Esophagus squamous epithelium (tissue), 5 donors: ENCODE data around the gene UNKL. TPM values are rescaled to one million over a fixed set of nuclear protein-coding genes. Genes with fewer than 3 reads are reported as not detected.
A peak's percentile ranks its signal among the peaks of the same experiment; 100 is the strongest.

ENCODE experiments used
- DNase-seq: peaks from one replicate; lab custom pipeline; 2025; lab: John Stamatoyannopoulos, UW
- H3K27ac ChIP-seq, 4 donors: fragments of 200-600 bp; sonication (generic); one replicate each; pipeline ENCODE4 v1.5.1; 2016 to 2019; ENCODE audit warnings: mild to moderate bottlenecking in 1 of 4
- H3K27me3 ChIP-seq, 4 donors: fragments of 200-600 bp; sonication (generic); 1 replicate in 3 of 4; 2 replicates in 1 of 4; pipeline versions ENCODE4 v1.5.1 to v1.6.0; 2017 to 2021; ENCODE audit warnings: antibody characterized with exemption in 1 of 4
- H3K36me3 ChIP-seq, 3 donors: fragments of 200-600 bp; sonication (generic); one replicate each; pipeline ENCODE4 v1.5.1; 2016 to 2019
- H3K4me1 ChIP-seq, 3 donors: fragments of 200-600 bp; sonication (generic); one replicate each; pipeline ENCODE4 v1.5.1; 2017 to 2019
- H3K4me3 ChIP-seq, 4 donors: fragments of 200-600 bp; sonication (generic); 1 replicate in 3 of 4; 2 replicates in 1 of 4; pipeline ENCODE4 v1.5.1; 2016 to 2019; ENCODE audit warnings: mild to moderate bottlenecking in 2 of 4, moderate library complexity in 1 of 4
- H3K9me3 ChIP-seq, 3 donors: fragments of 200-600 bp; sonication (generic); one replicate each; pipeline ENCODE4 v1.5.1; 2016 to 2019
- POLR2A ChIP-seq, 4 donors: fragments of 450-650 bp; IDR thresholded peaks; one replicate each; pipeline ENCODE4 v1.6.1; 2017; ENCODE audit warnings: antibody characterized with exemption in 4 of 4, mild to moderate bottlenecking in 4 of 4, moderate library complexity in 3 of 4
- WGBS, 2 donors: methylation state at CpG; one replicate each; pipeline ENCODE4 v1.1.5; 2018; 5-methylcytosine and 5-hydroxymethylcytosine counted together
- intact Hi-C: fragments of 100-400 bp; cut with DNase I; formaldehyde crosslinking; loops from one replicate; pipeline ENCODE4 v1.15.0; 2022
- total RNA-seq, 4 donors: library from RNA; depleted of rRNA; stranded (reverse); fragments of >200 nt; gene quantifications; one replicate each; pipeline ENCODE4 v1.1.0, GENCODE V29; 2016
- TF ChIP-seq, protein P1 (sequence below), 6 experiments: fragments of 450-650 bp in 4 of 6; fragments of 200-600 bp in 2 of 6; sonication (generic) in 2 of 6; IDR thresholded peaks; one replicate each; pipeline ENCODE4 v1.5.1; 2016 to 2019; ENCODE audit warnings: antibody characterized with exemption in 6 of 6, mild to moderate bottlenecking in 4 of 6, moderate library complexity in 4 of 6
- donor health status: DM: yes; HTN: yes; CAD: no.

The UNKL gene
- total RNA-seq, 4 donors from 2014 or later = 5.9 to 17.2 (median 10.6) TPM

DNA sequence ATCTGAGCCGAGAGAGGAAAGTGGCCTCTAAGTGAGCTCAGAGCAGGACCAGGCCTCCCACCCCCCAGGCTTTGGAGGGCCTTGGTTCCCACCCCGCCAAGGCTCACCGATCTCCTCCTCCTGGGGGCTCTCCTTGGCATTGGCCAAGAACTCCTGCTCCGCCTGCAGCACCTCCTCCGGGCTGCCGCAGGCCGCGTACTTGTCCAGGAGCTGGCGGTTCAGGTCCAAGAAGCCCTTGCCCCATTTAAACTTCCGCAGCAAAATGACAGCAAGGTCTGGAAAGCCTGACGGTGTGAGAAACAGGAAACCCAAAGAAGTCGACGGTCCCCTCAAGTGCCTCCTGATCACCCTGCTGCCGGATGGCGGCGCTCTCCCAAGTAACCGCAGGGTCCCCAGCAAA is 64.6 kb downstream of the UNKL start:
- Histone ChIP-seq H3K4me3 (no peak overlapping the region), H3K27ac (no peak overlapping the region), H3K9me3 (no peaks in the 10 kb centered on the region), H3K36me3 (peaks cover 4 to 30% (median 9%) of the 10 kb centered on the region in 3 donors), H3K4me1 (peaks cover 22 to 75% (median 27%) of the 10 kb centered on the region in 3 donors), H3K27me3 (no peaks in the 10 kb centered on the region)
- intact Hi-C loops = no loop called here
- 91 to 100% methylated on average over 6 to 9 of the region's 17 CpGs for WGBS, 2 donors
- no peak for DNase-seq
- no peak for TF ChIP-seq POLR2A (IDR thresholded peaks at IDR 0.05)
- TF ChIP-seq, protein P1, sequence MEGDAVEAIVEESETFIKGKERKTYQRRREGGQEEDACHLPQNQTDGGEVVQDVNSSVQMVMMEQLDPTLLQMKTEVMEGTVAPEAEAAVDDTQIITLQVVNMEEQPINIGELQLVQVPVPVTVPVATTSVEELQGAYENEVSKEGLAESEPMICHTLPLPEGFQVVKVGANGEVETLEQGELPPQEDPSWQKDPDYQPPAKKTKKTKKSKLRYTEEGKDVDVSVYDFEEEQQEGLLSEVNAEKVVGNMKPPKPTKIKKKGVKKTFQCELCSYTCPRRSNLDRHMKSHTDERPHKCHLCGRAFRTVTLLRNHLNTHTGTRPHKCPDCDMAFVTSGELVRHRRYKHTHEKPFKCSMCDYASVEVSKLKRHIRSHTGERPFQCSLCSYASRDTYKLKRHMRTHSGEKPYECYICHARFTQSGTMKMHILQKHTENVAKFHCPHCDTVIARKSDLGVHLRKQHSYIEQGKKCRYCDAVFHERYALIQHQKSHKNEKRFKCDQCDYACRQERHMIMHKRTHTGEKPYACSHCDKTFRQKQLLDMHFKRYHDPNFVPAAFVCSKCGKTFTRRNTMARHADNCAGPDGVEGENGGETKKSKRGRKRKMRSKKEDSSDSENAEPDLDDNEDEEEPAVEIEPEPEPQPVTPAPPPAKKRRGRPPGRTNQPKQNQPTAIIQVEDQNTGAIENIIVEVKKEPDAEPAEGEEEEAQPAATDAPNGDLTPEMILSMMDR (IDR thresholded peaks at IDR 0.05) = no peak

DNA sequence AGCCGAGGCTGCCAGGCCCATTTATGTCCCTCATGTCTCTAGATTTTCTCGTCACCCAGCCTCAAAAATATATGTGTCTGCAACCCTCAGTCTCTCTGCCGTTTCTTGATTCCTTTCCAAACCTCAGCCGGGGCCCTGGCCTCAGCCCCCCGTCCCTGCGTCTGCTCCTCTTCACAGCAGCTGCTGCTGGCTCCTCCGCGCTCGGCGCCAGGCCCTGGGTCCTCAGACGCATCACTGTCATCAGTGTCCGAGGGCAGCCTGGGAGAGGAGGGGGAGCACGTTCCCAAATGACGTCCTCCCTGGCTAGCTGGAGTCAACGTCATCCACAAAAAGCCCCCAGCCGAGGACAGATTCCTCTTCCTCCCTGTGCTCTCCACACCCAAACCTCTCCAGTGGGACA is 65.2 kb downstream of the UNKL start:
- no peak for DNase-seq
- WGBS, 2 donors = 84 to 85% methylated on average over 14 to 15 of the region's 16 CpGs

DNA sequence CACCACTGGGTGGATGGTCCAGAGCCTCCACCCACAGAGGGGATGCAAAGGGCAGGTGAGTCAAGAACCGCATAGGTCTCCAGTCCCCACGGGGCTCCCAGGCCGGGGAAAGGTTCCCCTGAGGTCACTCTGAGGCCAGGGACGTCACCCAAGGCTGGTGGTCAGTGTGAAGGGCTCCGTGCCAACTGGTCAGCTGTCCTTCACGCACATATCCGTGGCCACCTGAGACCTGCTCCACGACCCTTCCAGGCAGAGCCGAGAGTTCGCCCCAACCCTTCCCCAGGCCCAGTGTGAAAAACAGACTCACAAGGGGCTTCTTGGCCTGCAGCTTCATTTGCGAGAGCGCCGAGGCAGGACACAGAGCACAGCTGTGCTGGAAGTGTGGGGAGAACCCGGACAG is 65.6 kb downstream of the UNKL start:
- Histone ChIP-seq H3K4me3 (no peak overlapping the region), H3K27ac (no peak overlapping the region), H3K36me3 (peaks cover 4 to 30% (median 9%) of the 10 kb centered on the region in 3 donors), H3K27me3 (no peaks in the 10 kb centered on the region), H3K4me1 (peaks cover 23 to 70% (median 27%) of the 10 kb centered on the region in 3 donors), H3K9me3 (no peaks in the 10 kb centered on the region)
- TF ChIP-seq, protein P1 (IDR thresholded peaks at IDR 0.05) = no peak
- TF ChIP-seq POLR2A (IDR thresholded peaks at IDR 0.05) = no peak
- WGBS, 2 donors = 78 to 88% methylated on average over 4 to 6 of the region's 14 CpGs
- intact Hi-C loops = no loop called here
- DNase-seq = no peak

More for the DNA sequence above, 65.2 kb downstream of the UNKL start:
- Histone ChIP-seq H3K4me3 (no peak overlapping the region), H3K9me3 (no peaks in the 10 kb centered on the region), H3K36me3 (peaks cover 4 to 30% (median 9%) of the 10 kb centered on the region in 3 donors), H3K4me1 (peaks cover 22 to 70% (median 27%) of the 10 kb centered on the region in 3 donors), H3K27me3 (no peaks in the 10 kb centered on the region), H3K27ac (no peak overlapping the region)
- intact Hi-C loops = no loop called here
- TF ChIP-seq, protein P1 (IDR thresholded peaks at IDR 0.05) = no peak
- TF ChIP-seq POLR2A (IDR thresholded peaks at IDR 0.05) = no peak

DNA sequence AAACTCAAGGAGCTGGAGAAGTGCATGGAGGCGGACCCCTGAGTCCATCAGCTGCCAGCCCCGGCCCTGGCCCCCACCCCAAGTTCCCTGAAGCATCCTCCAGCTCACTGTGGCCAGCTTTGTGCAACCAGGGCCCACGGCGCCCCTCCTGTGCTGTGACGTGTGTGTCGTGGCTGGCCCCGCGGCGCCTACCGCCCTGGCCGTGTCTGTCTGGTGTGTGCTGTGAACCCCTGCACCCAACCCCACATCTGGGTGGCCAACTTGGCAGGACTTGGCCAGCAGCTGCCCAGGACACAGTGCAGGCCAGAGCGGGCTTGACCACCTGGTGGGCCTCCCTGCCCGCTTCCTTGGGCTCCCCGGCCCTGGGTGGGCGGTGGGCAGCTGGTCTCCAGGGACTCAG is 66.1 kb downstream of the UNKL start:
- Histone ChIP-seq H3K4me3 (no peak overlapping the region), H3K27ac (no peak overlapping the region), H3K4me1 (peaks cover 28 to 70% (median 30%) of the 10 kb centered on the region in 3 donors), H3K36me3 (peaks cover 4 to 30% (median 9%) of the 10 kb centered on the region in 3 donors), H3K27me3 (no peaks in the 10 kb centered on the region), H3K9me3 (no peaks in the 10 kb centered on the region)
- intact Hi-C loops = no loop called here
- TF ChIP-seq POLR2A (IDR thresholded peaks at IDR 0.05) = no peak
- TF ChIP-seq, protein P1 (IDR thresholded peaks at IDR 0.05) = no peak
- DNase-seq = no peak
- 91% methylated on average over 8 of the region's 15 CpGs; no CpG with 5 or more reads in 1 of the 2 donors for WGBS, 2 donors

DNA sequence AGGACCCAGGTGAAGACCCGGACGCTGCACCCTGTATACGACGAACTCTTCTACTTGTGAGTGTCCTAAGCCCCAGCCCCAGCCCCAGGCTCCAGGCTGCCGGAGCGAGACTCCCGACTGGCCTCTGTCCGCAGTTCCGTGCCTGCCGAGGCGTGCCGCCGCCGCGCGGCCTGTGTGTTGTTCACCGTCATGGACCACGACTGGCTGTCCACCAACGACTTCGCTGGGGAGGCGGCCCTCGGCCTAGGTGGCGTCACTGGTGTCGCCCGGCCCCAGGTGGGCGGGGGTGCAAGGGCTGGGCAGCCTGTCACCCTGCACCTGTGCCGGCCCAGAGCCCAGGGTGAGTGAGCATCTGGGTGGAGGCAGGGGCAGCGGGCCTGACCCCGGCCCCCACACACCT is 66.5 kb downstream of the UNKL start:
- no peak for TF ChIP-seq POLR2A (IDR thresholded peaks at IDR 0.05)
- TF ChIP-seq, protein P1 (IDR thresholded peaks at IDR 0.05) = no peak
- Histone ChIP-seq H3K36me3 (peaks cover 4 to 30% (median 9%) of the 10 kb centered on the region in 3 donors), H3K4me1 (peaks cover 29 to 70% (median 32%) of the 10 kb centered on the region in 3 donors), H3K9me3 (no peaks in the 10 kb centered on the region), H3K27ac (peak overlapping the region in 2 of 4 donors; percentile 30 to 46), H3K27me3 (no peaks in the 10 kb centered on the region), H3K4me3 (peak overlapping the region in 1 of 4 donors; percentile 6)
- DNase-seq = no peak
- intact Hi-C loops = no loop called here
- no CpG with 5 or more reads among the region's 29 CpGs for WGBS, 2 donors
